ENCODE data around the gene NUCKS1.

Gene NUCKS1

GRCh38 chr1:205750138-205751035 lies at the start of gene NUCKS1:
Gene NUCKS1 (minus strand): TSS chr1:205750182. CDS start chr1:205749973, 209 bp downstream.
- DNase-seq: peak; percentile 92 to 96

- no peak for DNase-seq
These were observed 48.6 kb upstream of the NUCKS1 start for GRCh38 chr1:205798577-205798976.

GRCh38 chr1:205797168-205797567 lies 47.2 kb upstream of the NUCKS1 start:
- no peak for DNase-seq

- DNase-seq: no peak
These were observed 44.2 kb upstream of the NUCKS1 start for GRCh38 chr1:205794011-205794730.

GRCh38 chr1:205792961-205793673 lies 43.1 kb upstream of the NUCKS1 start:
- DNase-seq: no peak

- no peak for DNase-seq
These were observed 42.5 kb upstream of the NUCKS1 start for GRCh38 chr1:205792481-205792881.

GRCh38 chr1:205791568-205792180 lies 41.7 kb upstream of the NUCKS1 start:
- peak; percentile 60 to 70 for DNase-seq

- DNase-seq: no peak
These were observed 37.4 kb upstream of the NUCKS1 start for GRCh38 chr1:205787287-205787916.

- DNase-seq: no peak
These were observed 36.6 kb upstream of the NUCKS1 start for GRCh38 chr1:205786601-205787000.

GRCh38 chr1:205785446-205785845 lies 35.5 kb upstream of the NUCKS1 start:
- no peak for DNase-seq

- DNase-seq: no peak
These were observed 33.9 kb upstream of the NUCKS1 start for GRCh38 chr1:205783904-205784303.

GRCh38 chr1:205783433-205783795 lies 33.4 kb upstream of the NUCKS1 start:
- DNase-seq: no peak

- DNase-seq: no peak
These were observed 32.8 kb upstream of the NUCKS1 start for GRCh38 chr1:205782627-205783432.

GRCh38 chr1:205780335-205780734 lies 30.4 kb upstream of the NUCKS1 start:
- DNase-seq: no peak

- DNase-seq: peak; percentile 71 to 86
These were observed 28.0 kb upstream of the NUCKS1 start for GRCh38 chr1:205777994-205778393.

- DNase-seq: no peak
These were observed 25.7 kb upstream of the NUCKS1 start for GRCh38 chr1:205775717-205776056.

- peak; percentile 87 for DNase-seq
These were observed 25.2 kb upstream of the NUCKS1 start, which contains the start of gene RAB29 for GRCh38 chr1:205775015-205775716. Gene RAB29 (minus strand): TSS chr1:205775482. CDS start chr1:205774956, 526 bp downstream.

- peak; percentile 12 to 13 for DNase-seq
These were observed 24.4 kb upstream of the NUCKS1 start for GRCh38 chr1:205774198-205775014.

- DNase-seq: no peak
These were observed 22.6 kb upstream of the NUCKS1 start for GRCh38 chr1:205772607-205773032.

GRCh38 chr1:205770618-205771017 lies 20.6 kb upstream of the NUCKS1 start:
- no peak for DNase-seq

All from AML-193 (cell line).